Spinal cord (tissue), 10 donors: ENCODE results near the gene FOLR3. TPM values are rescaled to one million over a fixed set of nuclear protein-coding genes. Genes with fewer than 3 reads are reported as not detected.

ENCODE experiments used
- DNase-seq, 6 donors: peaks; one replicate each; pipeline versions ENCODE4 v3.0.0 to v3.0.0-alpha.2; 2013 to 2015; ENCODE audit warnings: low spot score in 6 of 6, low read depth in 4 of 6
- H3K27ac ChIP-seq: one replicate; pipeline ENCODE4 v1.5.1; 2013; ENCODE audit warnings: low read depth, low read length, control low read depth
- H3K27me3 ChIP-seq: one replicate; pipeline ENCODE4 v1.6.1; 2013; ENCODE audit warnings: low read length; ENCODE audit not compliant: control insufficient read depth, insufficient read depth
- H3K36me3 ChIP-seq: one replicate; pipeline ENCODE4 v1.6.1; 2013; ENCODE audit warnings: low read length; ENCODE audit not compliant: control insufficient read depth, insufficient read depth
- H3K4me1 ChIP-seq: one replicate; pipeline ENCODE4 v1.6.1; 2013; ENCODE audit warnings: low read length; ENCODE audit not compliant: control insufficient read depth, insufficient read depth
- H3K4me3 ChIP-seq: one replicate; pipeline ENCODE4 v1.5.1; 2013; ENCODE audit warnings: low read depth, low read length, control low read depth
- H3K9me3 ChIP-seq: one replicate; pipeline ENCODE4 v1.6.1; 2013; ENCODE audit warnings: low read length; ENCODE audit not compliant: control insufficient read depth, insufficient read depth
- WGBS: methylation state at CpG from one replicate; pipeline ENCODE4 v1.1.5; 2013; ENCODE audit warnings: missing lambda C conversion rate; ENCODE audit not compliant: insufficient coverage; 5-methylcytosine and 5-hydroxymethylcytosine counted together
- polyA plus RNA-seq, 2 donors: library from polyadenylated mRNA; unstranded; fragments of 120-200 nt; gene quantifications; one replicate each; pipeline ENCODE4 v1.2.1, GENCODE V29; 2013; ENCODE audit not compliant: insufficient read length in 2 of 2
- total RNA-seq, 2 donors: library from RNA; depleted of rRNA in 1 of 2; stranded (reverse); fragments of 120-200 nt in 1 of 2; fragments of >200 nt in 1 of 2; gene quantifications; one replicate each; pipeline versions ENCODE4 v1.2.3 to v1.2.4, GENCODE V29; 2013 to 2014
- donor health status: healthy.

Gene FOLR3
- total and polyA plus RNA-seq, 4 donors = 0.89 TPM; not detected in 3

DNA sequence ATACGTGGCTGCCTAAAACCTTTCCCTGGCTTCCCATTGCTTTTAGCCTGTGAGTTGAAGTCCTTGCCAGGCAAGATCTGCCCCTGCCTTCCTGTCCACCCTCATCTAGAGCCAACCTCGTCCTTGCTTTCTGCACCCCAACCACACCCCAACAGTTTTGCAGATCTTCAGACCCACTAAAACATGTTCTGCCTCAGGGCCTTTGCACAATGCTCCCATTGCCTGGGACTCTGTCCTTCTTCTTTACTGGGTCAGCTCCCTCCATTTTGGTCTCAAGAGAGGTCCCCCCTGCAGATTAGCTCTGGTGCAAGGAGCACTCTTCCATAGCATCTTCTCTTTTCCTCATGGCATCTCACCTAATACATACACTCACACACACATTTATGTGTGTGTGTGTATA is 14.6 kb upstream of the FOLR3 start:
- H3K27ac ChIP-seq = no peak overlapping the region
- no peaks in the 10 kb centered on the region for H3K9me3 ChIP-seq
- DNase-seq = no peak
- no peaks in the 10 kb centered on the region for H3K36me3 ChIP-seq
- no peaks in the 10 kb centered on the region for H3K4me1 ChIP-seq
- H3K4me3 ChIP-seq = no peak overlapping the region
- H3K27me3 ChIP-seq = no peaks in the 10 kb centered on the region
- 85% methylated on average over 2 of the region's 2 CpGs for whole genome bisulfite sequencing

DNA sequence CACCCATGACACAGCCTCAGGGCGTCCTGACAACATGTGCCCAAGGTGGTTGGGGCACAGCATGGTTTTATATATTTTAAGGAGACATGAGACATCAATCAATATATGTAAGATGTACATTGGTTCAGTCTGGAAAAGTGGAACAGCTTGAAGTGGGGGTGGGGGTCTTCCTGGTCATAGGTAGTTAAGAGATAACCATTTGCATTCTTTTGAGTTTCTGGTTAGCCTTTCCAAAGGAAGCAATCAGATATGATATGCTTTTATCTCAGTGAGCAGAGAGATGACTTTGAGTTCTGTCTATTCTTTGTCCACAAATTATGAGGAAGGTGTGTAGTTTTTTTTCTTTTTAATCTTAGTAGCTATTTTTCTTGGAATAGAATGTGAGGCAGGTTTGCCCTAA is 12.9 kb upstream of the FOLR3 start:
- H3K9me3 ChIP-seq = no peaks in the 10 kb centered on the region
- no peak for DNase-seq
- no peaks in the 10 kb centered on the region for H3K36me3 ChIP-seq
- no peak overlapping the region for H3K27ac ChIP-seq
- no peaks in the 10 kb centered on the region for H3K4me1 ChIP-seq
- H3K27me3 ChIP-seq = no peaks in the 10 kb centered on the region
- no CpG with 5 or more reads among the region's 1 CpG for WGBS
- no peak overlapping the region for H3K4me3 ChIP-seq

DNA sequence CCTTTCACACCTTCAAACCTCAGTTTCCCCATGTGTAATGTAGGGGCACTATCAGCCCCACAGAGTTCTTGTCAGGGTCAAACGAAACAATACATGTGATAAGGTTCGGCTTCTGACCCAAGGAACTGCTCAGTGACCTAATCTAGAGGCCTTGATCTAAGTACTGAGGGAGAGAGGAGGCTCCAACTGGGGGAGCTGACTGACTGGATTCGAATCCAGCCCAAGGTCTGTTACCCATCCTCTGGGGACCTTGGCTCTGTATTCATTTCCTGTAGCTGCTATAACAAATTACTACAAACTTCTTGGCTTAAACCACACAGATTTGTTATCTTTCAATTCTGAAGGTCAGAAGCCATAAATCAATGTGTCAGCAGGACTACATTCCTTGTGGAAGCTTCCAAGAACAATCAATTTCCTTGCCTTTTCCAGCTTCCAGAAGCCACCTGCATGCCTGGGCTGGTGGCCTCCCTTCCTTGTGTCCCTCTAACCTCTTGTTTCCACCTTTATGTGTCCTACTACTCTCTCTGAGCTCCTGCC is 12.3 kb upstream of the FOLR3 start:
- Histone ChIP-seq H3K4me3 (no peak overlapping the region), H3K4me1 (no peaks in the 10 kb centered on the region), H3K27me3 (no peaks in the 10 kb centered on the region), H3K27ac (no peak overlapping the region), H3K9me3 (no peaks in the 10 kb centered on the region), H3K36me3 (no peaks in the 10 kb centered on the region)
- DNase-seq = no peak
- WGBS = 87% methylated on average over 2 of the region's 3 CpGs

DNA sequence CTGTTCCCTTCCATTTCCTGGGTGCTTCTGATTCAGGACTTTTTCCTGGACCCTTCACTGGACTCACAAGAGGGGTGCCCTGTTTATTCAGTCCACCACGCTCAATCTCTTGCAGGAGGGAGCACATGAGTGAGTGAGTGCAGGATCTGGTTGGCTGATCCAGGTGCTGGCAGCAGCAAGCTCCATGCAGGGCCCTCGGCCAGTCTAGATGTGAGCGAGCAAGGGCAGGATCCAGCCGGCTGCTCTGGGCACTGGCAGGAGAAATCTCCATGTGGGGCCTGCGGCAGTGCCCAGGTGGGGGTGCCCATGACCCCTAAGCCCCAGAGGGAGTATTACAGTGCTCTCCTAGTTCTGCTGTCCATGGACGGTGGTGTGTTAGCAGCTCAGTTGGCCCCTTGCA is 11.5 kb upstream of the FOLR3 start:
- H3K9me3 ChIP-seq = peaks cover 2% of the 10 kb centered on the region
- H3K27me3 ChIP-seq = no peaks in the 10 kb centered on the region
- DNase-seq = no peak
- H3K36me3 ChIP-seq = no peaks in the 10 kb centered on the region
- whole genome bisulfite sequencing = 85% methylated on average over 6 of the region's 6 CpGs
- no peak overlapping the region for H3K4me3 ChIP-seq
- H3K27ac ChIP-seq = no peak overlapping the region
- H3K4me1 ChIP-seq = no peaks in the 10 kb centered on the region

DNA sequence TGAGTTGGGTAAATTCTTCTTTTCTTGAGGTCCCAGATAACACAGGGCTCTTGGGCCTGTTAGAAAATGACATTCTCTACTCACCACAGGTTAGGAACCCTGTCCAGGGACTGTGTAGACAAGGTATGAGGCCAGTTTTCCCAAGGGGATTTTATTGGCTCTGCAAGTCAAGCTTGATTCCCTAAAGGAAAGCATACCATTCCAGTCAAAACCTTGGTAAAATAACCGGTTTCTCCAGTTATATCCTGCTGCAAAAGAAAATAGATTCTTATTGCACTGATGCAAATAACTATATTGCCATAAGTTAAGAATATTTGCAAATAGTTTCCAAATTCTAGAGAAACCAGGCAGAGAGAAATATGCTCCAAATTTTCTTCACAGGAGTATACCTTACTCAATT is 9.6 kb upstream of the FOLR3 start:
- no peak overlapping the region for H3K27ac ChIP-seq
- H3K36me3 ChIP-seq = no peaks in the 10 kb centered on the region
- H3K9me3 ChIP-seq = peaks cover 2% of the 10 kb centered on the region
- peaks cover 1% of the 10 kb centered on the region for H3K27me3 ChIP-seq
- DNase-seq = no peak
- no peaks in the 10 kb centered on the region for H3K4me1 ChIP-seq
- H3K4me3 ChIP-seq = no peak overlapping the region
- no CpG with 5 or more reads among the region's 1 CpG for WGBS

DNA sequence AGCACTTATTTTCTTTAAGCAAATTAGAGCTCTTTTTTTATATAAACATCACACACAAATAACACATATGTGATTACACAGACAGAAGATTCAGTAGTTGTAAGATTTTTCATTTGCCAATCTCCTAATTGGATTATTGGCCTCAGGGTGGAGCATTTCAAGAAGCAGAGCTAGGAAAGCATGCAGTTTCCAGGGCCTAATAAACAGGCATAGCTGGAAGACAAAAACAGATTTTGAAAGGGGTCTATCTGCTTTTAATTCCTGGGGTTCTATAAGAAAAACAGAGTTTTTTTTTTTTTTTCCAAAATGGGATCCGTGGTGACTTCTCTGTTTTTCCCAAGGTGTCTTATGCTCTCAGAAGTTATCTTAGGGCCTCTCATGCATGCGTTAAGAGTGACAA is 7.6 kb upstream of the FOLR3 start:
- H3K9me3 ChIP-seq = peaks cover 2% of the 10 kb centered on the region
- no peak overlapping the region for H3K4me3 ChIP-seq
- no peaks in the 10 kb centered on the region for H3K4me1 ChIP-seq
- H3K36me3 ChIP-seq = no peaks in the 10 kb centered on the region
- peaks cover 2% of the 10 kb centered on the region for H3K27me3 ChIP-seq
- no CpG with 5 or more reads among the region's 2 CpGs for WGBS
- no peak overlapping the region for H3K27ac ChIP-seq
- no peak for DNase-seq

DNA sequence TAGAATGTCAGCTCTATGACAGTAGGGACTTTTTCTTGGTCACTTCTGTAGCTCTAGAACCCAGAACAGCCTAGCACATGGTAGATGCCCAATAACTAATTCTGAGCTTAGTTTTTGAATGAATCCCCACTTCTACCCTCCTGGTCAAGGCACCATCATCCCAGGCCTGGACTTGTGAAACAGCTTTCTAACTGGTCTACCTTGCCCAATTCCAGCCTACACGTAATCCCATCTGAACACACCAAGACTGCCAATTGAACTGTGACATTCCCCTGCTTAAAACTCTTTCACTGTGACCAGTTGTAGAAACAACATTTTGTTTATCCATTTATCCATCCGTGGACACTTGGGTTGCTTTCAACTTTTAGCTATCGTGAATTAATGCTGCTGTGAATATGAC is 6.1 kb upstream of the FOLR3 start:
- 90% methylated on average over 2 of the region's 3 CpGs for WGBS
- no peak for DNase-seq
- H3K27ac ChIP-seq = no peak overlapping the region

DNA sequence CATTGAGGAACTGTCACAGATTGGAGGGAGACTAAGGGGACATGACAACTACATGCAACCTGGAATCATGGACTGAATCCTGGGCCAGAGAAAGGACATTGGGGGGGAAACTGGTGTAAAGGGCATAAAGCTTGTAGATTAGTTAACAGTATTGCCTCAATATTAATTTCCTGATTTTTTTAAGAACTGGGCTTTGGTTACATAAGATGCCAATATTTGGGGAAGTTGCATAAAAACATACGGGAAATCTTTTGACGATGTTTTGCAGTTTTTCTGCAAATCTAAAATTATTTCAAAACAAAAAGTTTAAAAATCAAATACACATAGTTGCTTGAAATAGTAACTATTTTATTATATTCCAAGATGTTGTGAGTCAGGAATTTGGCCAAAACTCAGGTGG is 2.9 kb upstream of the FOLR3 start:
- Histone ChIP-seq H3K4me1 (no peaks in the 10 kb centered on the region), H3K9me3 (peaks cover 2% of the 10 kb centered on the region), H3K27me3 (peaks cover 2% of the 10 kb centered on the region), H3K4me3 (no peak overlapping the region), H3K36me3 (no peaks in the 10 kb centered on the region), H3K27ac (no peak overlapping the region)
- no peak for DNase-seq
- no CpG with 5 or more reads among the region's 2 CpGs for WGBS

More for the DNA sequence above, 6.1 kb upstream of the FOLR3 start:
- H3K4me1 ChIP-seq = no peaks in the 10 kb centered on the region
- H3K27me3 ChIP-seq = peaks cover 2% of the 10 kb centered on the region
- no peak overlapping the region for H3K4me3 ChIP-seq
- no peaks in the 10 kb centered on the region for H3K36me3 ChIP-seq
- peaks cover 2% of the 10 kb centered on the region for H3K9me3 ChIP-seq

DNA sequence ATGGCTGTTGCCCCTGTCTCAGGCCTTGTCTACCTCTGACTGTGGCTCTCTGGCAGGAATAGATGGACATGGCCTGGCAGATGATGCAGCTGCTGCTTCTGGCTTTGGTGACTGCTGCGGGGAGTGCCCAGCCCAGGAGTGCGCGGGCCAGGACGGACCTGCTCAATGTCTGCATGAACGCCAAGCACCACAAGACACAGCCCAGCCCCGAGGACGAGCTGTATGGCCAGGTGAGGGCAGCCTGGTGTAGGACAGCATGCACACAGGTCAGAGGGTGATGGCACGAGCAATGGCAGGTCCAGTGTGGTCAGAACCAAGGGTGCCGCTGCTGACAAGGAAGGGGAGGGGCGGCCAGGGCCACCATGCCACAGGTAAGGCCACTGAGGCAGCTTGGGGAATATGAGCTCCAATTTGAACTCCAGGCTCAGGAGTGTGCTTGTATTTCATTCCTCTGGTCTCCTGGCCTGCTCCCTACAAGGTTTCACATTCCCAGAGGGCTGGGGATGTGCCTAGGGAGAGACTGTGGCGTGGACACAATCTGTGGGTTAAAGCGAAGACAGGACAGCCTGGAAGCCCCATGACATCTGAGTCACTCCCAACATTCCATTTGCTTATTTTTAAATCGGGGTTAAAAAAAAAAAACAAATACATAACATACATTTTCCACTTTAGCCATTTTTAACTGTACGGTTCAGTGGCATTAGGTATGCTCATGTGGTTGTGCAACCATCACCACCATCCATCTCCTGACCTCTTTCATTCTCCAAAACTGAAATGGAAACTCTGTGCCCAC is 562 bp downstream of the FOLR3 start:
- WGBS = 76% methylated on average over 12 of the region's 14 CpGs
- Histone ChIP-seq H3K36me3 (no peaks in the 10 kb centered on the region), H3K27ac (no peak overlapping the region), H3K27me3 (no peaks in the 10 kb centered on the region), H3K4me1 (no peaks in the 10 kb centered on the region), H3K4me3 (no peak overlapping the region), H3K9me3 (no peaks in the 10 kb centered on the region)
- DNase-seq = no peak

DNA sequence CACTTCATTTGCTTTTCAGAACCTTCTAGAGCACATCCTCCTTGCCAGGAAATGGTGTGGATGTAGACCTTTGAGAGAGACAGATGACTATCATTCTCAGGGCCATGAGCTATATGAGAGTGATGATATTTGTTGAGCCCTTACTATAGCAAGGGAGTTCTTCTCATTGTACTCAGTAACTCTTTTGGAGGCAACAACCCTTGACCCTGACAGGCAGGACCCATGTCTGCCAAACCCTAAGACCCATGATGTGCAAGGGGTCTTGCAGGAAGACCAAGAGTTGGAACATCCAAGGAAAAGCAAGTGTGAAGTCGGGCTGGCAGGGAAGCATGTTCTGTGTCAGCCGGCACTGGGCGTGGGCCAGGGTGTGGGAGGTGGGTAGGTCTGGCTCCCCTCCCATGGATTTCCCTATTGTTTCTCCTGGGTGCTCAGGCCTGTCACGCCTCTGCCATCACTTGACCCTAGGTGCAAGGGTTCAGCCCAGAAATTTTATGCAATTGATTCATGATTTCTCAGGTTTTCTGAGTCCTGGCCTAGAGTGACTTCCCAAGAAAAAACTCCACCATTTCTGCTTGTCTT is 1.2 kb downstream of the FOLR3 start:
- Histone ChIP-seq H3K36me3 (no peaks in the 10 kb centered on the region), H3K4me3 (no peak overlapping the region), H3K27me3 (no peaks in the 10 kb centered on the region), H3K9me3 (no peaks in the 10 kb centered on the region), H3K4me1 (no peaks in the 10 kb centered on the region), H3K27ac (no peak overlapping the region)
- no peak for DNase-seq
- WGBS = 86% methylated on average over 4 of the region's 4 CpGs
